Breast epithelium (tissue), 3 donors: ENCODE results near the gene PSMF1.

ENCODE experiments used
- POLR2A ChIP-seq: fragments of 450-650 bp; IDR thresholded peaks from one replicate; pipeline ENCODE4 v1.6.1; 2016; ENCODE audit warnings: antibody characterized with exemption, mild to moderate bottlenecking, moderate library complexity
- POLR2AphosphoS5 ChIP-seq, 3 donors: sonication (generic); formaldehyde crosslinking; IDR thresholded peaks; one replicate each; pipeline ENCODE4 v1.6.1; 2017; ENCODE audit warnings: antibody characterized with exemption in 3 of 3
- TF ChIP-seq, protein P1 (sequence below), 3 donors: fragments of 450-650 bp; IDR thresholded peaks; one replicate each; pipeline ENCODE4 v1.5.1; 2016 to 2017; ENCODE audit warnings: antibody characterized with exemption in 3 of 3, mild to moderate bottlenecking in 3 of 3, moderate library complexity in 3 of 3

DNA sequence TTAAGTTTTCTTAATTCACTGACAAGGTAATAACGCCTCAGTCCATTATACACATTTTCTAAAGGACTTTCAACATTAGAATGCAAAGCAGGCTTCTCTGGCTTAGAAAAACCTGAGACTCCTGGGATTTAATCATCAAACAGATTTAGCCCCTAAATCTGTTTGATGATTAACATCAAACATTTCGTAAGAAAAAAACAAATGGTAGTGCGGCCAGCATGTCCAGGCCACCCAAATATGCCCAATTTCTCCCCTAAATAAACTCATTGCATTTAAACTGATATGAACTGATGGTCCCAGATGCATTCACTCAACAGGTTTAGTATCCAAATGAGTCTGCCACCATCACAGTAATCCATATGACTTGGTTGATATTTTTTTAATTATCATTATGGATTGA is 60.2 kb downstream of the PSMF1 start:
- TF ChIP-seq, protein P1, sequence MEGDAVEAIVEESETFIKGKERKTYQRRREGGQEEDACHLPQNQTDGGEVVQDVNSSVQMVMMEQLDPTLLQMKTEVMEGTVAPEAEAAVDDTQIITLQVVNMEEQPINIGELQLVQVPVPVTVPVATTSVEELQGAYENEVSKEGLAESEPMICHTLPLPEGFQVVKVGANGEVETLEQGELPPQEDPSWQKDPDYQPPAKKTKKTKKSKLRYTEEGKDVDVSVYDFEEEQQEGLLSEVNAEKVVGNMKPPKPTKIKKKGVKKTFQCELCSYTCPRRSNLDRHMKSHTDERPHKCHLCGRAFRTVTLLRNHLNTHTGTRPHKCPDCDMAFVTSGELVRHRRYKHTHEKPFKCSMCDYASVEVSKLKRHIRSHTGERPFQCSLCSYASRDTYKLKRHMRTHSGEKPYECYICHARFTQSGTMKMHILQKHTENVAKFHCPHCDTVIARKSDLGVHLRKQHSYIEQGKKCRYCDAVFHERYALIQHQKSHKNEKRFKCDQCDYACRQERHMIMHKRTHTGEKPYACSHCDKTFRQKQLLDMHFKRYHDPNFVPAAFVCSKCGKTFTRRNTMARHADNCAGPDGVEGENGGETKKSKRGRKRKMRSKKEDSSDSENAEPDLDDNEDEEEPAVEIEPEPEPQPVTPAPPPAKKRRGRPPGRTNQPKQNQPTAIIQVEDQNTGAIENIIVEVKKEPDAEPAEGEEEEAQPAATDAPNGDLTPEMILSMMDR (IDR thresholded peaks at IDR 0.05): no peak
- no peak for TF ChIP-seq POLR2AphosphoS5 (IDR thresholded peaks at IDR 0.05)
- TF ChIP-seq POLR2A: no peak
